ENCODE results near the gene UNC5A. TPM values are rescaled to one million over a fixed set of nuclear protein-coding genes. Genes with fewer than 3 reads are reported as not detected.

UNC5A gene
- total and polyA plus RNA-seq, 10 of the 15 experiments (the other 5 are each of a cell fraction or from before 2014, with no cell fraction given) = not detected

DNA sequence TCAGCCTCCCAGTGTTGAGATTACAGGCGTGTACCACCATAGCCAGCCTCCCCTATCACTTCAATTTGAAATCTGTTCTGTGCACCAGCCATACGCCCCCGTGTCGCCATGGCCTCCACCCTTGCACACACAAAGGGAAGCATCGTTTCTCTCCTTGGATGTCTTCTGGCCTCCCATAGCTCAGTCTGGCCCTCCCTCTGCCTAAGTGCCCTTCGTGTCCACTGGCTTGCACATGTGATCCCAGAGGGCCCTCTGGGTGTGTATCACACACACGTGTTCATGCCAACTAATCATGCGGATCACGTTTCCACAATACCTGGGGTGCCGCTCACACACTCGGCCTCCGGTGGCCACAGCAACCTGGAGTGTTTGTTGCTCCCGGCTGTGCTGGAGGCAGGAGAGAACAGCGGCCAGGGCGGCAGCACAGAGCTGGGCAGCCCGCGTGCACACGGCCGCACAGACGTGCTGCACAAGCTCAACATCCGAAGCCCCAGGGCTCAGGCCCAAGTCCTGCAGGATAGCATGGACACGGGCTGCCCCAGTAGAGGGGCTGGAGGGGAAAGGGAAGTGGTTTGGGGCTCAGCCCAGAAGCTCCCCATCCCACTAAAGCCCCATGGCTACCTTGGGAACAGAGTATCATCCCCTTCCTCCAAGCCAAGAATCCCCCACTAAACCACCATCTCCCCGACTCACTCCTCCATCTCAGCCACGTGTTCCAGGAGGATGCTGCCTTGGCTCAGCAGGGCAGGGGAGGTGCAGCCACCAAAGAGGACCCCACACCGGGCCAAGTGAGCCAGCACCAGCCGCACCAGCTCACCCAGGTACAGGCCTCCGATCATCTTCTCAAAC is 77.9 kb downstream of the UNC5A start:
- POLR2A ChIA-PET = no interaction called here
- H3K27ac ChIP-seq (ENCODE audit: control insufficient read depth, insufficient read depth) = no peak overlapping the region
- BruUV-seq (replicated peaks) = no TSS peak
- no peaks in the 10 kb centered on the region for H4K20me1 ChIP-seq (ENCODE audit: control insufficient read depth, insufficient read depth)
- H2AFZ ChIP-seq (ENCODE audit: control insufficient read depth, low read depth, low read length) = no peak overlapping the region
- RAD21 ChIA-PET (ENCODE audit: unreplicated experiment) = no interaction called here
- FAIRE-seq (no peak), DNase-seq (ENCODE audit: low read depth, low spot score) (no peak), ATAC-seq (no peak)
- H3K4me1 ChIP-seq (ENCODE audit: control insufficient read depth, insufficient read depth, low read length) = no peaks in the 10 kb centered on the region
- no peak overlapping the region for H3K4me3 ChIP-seq
- intact Hi-C loops (cut with micrococcal nuclease; ENCODE audit: unreplicated experiment) = no loop called here
- no peaks in the 10 kb centered on the region; a peak in 4 of 4 replicates for H3K27me3 ChIP-seq (replicated peaks in 1 of 2; ENCODE audit: control insufficient read depth in 2 of 2, insufficient read depth in 2 of 2, low read length in 1 of 2)
- 50% methylated on average over 27 of the region's 27 CpGs for WGBS (ENCODE audit: insufficient coverage, insufficient replicate concordance, low lambda C conversion rate, missing lambda C conversion rate)
- in situ Hi-C loops (cut with MboI) = no loop called here
- SMC1A ChIA-PET (ENCODE audit: uncharacterized antibody, unreplicated experiment) = no interaction called here
- no peak overlapping the region for H3K9ac ChIP-seq (ENCODE audit: control insufficient read depth, insufficient read depth, low read length)
- no peak overlapping the region for H3K4me2 ChIP-seq (ENCODE audit: control insufficient read depth, insufficient read depth)
- H3K79me2 ChIP-seq (ENCODE audit: control insufficient read depth, insufficient read depth, low read length) = no peaks in the 10 kb centered on the region
- TF ChIP-seq MTA3 (IDR thresholded peaks at IDR 0.05; ENCODE audit: borderline replicate concordance, low read length) = no peak
- TF ChIP-seq, protein P1, sequence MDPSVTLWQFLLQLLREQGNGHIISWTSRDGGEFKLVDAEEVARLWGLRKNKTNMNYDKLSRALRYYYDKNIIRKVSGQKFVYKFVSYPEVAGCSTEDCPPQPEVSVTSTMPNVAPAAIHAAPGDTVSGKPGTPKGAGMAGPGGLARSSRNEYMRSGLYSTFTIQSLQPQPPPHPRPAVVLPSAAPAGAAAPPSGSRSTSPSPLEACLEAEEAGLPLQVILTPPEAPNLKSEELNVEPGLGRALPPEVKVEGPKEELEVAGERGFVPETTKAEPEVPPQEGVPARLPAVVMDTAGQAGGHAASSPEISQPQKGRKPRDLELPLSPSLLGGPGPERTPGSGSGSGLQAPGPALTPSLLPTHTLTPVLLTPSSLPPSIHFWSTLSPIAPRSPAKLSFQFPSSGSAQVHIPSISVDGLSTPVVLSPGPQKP (IDR thresholded peaks at IDR 0.05; ENCODE audit: low read depth, low read length) = no peak
- TF ChIP-seq JUND (IDR thresholded peaks at IDR 0.05; ENCODE audit: low read depth, low read length) = no peak
- no peak for TF ChIP-seq NBN (IDR thresholded peaks at IDR 0.05)
- TF ChIP-seq CHD4 (IDR thresholded peaks at IDR 0.05) = no peak
- no peak for TF ChIP-seq JUNB (IDR thresholded peaks at IDR 0.05)
- TF ChIP-seq SUPT20H (IDR thresholded peaks at IDR 0.05; ENCODE audit: borderline replicate concordance, control insufficient read depth, low read depth, low read length) = no peak
- no peak for TF ChIP-seq ZSCAN29 (IDR thresholded peaks at IDR 0.05)
- TF ChIP-seq, protein P2, sequence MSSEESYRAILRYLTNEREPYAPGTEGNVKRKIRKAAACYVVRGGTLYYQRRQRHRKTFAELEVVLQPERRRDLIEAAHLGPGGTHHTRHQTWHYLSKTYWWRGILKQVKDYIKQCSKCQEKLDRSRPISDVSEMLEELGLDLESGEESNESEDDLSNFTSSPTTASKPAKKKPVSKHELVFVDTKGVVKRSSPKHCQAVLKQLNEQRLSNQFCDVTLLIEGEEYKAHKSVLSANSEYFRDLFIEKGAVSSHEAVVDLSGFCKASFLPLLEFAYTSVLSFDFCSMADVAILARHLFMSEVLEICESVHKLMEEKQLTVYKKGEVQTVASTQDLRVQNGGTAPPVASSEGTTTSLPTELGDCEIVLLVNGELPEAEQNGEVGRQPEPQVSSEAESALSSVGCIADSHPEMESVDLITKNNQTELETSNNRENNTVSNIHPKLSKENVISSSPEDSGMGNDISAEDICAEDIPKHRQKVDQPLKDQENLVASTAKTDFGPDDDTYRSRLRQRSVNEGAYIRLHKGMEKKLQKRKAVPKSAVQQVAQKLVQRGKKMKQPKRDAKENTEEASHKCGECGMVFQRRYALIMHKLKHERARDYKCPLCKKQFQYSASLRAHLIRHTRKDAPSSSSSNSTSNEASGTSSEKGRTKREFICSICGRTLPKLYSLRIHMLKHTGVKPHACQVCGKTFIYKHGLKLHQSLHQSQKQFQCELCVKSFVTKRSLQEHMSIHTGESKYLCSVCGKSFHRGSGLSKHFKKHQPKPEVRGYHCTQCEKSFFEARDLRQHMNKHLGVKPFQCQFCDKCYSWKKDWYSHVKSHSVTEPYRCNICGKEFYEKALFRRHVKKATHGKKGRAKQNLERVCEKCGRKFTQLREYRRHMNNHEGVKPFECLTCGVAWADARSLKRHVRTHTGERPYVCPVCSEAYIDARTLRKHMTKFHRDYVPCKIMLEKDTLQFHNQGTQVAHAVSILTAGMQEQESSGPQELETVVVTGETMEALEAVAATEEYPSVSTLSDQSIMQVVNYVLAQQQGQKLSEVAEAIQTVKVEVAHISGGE (CRISPR knock-in tag; IDR thresholded peaks at IDR 0.05) = no peak
- TF ChIP-seq ZNF384 (IDR thresholded peaks at IDR 0.05; ENCODE audit: borderline replicate concordance, low read depth, low read length) = no peak
- TF ChIP-seq HDGF (IDR thresholded peaks at IDR 0.05) = no peak
- H3K9me3 ChIP-seq (replicated peaks; ENCODE audit: control insufficient read depth, insufficient read depth, low read length) = no peaks in the 10 kb centered on the region
- CTCF ChIA-PET = interaction anchor here (1.2 kb wide), 1 partner anchor 228 kb away, joined by 3 read pairs; no protein-coding TSS in a partner anchor
- no peaks in the 10 kb centered on the region for H3K36me3 ChIP-seq (ENCODE audit: control insufficient read depth in 2 of 2, insufficient read depth in 2 of 2, low read length in 1 of 2)

All from GM12878 (cell line).